Measurements from ENCODE around the gene ORAI3.

GRCh38 chr16:30924913-30925631, 23.8 kb upstream of the ORAI3 start:
- no peak for TF ChIP-seq CTCF (IDR thresholded peaks at IDR 0.05)
- TF ChIP-seq REST (IDR thresholded peaks at IDR 0.05; ENCODE audit: insufficient read depth in 1 of 2, low read depth in 2 of 2, low read length in 1 of 2) = no peak
- no peak for TF ChIP-seq POLR2AphosphoS5 (IDR thresholded peaks at IDR 0.05; ENCODE audit: low read depth, low read length)
- TF ChIP-seq SIN3A (IDR thresholded peaks at IDR 0.05; ENCODE audit: borderline replicate concordance, insufficient read depth, low read depth, low read length) = no peak
- no peak for TF ChIP-seq TCF7L2 (IDR thresholded peaks at IDR 0.05; ENCODE audit: low read depth, low read length)

Measured in Panc1 (cell line).